Epithelial cell of esophagus (primary cell): ENCODE data around the gene SPIRE2.
A peak's percentile ranks its signal among the peaks of the same experiment; 100 is the strongest.
"Not testable (repeated sequence)": the region's sequence is repeated elsewhere in the genome, so short reads cannot be mapped to it uniquely, and the experiment has no call there.

ENCODE experiments used
- DNase-seq: peaks from one replicate; pipeline ENCODE4 v3.0.0; 2010; ENCODE audit warnings: low read depth
- H3K4me3 ChIP-seq: 2 replicates; pipeline ENCODE4 v1.5.1; 2011; ENCODE audit warnings: mild to moderate bottlenecking, low read length, control low read depth
- CTCF ChIP-seq: IDR thresholded peaks from 2 replicates; pipeline ENCODE4 v1.5.1; 2011; ENCODE audit warnings: low read depth, mild to moderate bottlenecking, low read length, control low read depth, inconsistent platforms; ENCODE audit not compliant: insufficient read depth; ENCODE audit errors: missing control alignments

Gene SPIRE2

GRCh38 chr16:89828199-89828869 is at the start of gene SPIRE2:
Gene SPIRE2 (plus strand): TSS chr16:89828475. CDS start chr16:89828551, 76 bp downstream.
- peak within 1 kb of the TSS; percentile 45 for H3K4me3 ChIP-seq
- peak; percentile 73 for DNase-seq

GRCh38 chr16:89779231-89779908 is 48.9 kb upstream of the SPIRE2 start:
- DNase-seq, result no peak
- TF ChIP-seq CTCF, result no peak
- no peak overlapping the region for H3K4me3 ChIP-seq

More at GRCh38 chr16:89828199-89828869, at the start of gene SPIRE2:
- no peak for TF ChIP-seq CTCF

GRCh38 chr16:89779909-89780305 is 48.4 kb upstream of the SPIRE2 start:
- no peak overlapping the region for H3K4me3 ChIP-seq
- no peak for DNase-seq
- TF ChIP-seq CTCF, result no peak

GRCh38 chr16:89782489-89782888 is 45.8 kb upstream of the SPIRE2 start:
- TF ChIP-seq CTCF, result no peak
- DNase-seq, result no peak
- H3K4me3 ChIP-seq, result no peak overlapping the region

- H3K4me3 ChIP-seq, DNase-seq: not testable (repeated sequence)
These were observed 44.3 kb upstream of the SPIRE2 start for GRCh38 chr16:89783952-89784351.

- no peak overlapping the region for H3K4me3 ChIP-seq
- TF ChIP-seq CTCF, result no peak
- no peak for DNase-seq
These were observed 43.9 kb upstream of the SPIRE2 start for GRCh38 chr16:89784406-89784805.

- no peak for TF ChIP-seq CTCF
- no peak overlapping the region for H3K4me3 ChIP-seq
- no peak for DNase-seq
These were observed 42.6 kb upstream of the SPIRE2 start for GRCh38 chr16:89785523-89786155.
